GM19238 (cell line): Measurements from ENCODE around the gene TTC31.

Experiments
- DNase-seq: peaks from one replicate; pipeline ENCODE4 v3.0.0; 2011; ENCODE audit warnings: low spot score; ENCODE audit not compliant: insufficient read length

TTC31 gene

GRCh38 chr2:74503506-74504475, 20.9 kb downstream of the TTC31 start:
- no peak for DNase-seq

GRCh38 chr2:74504591-74504990, 21.7 kb downstream of the TTC31 start:
- no peak for DNase-seq

- no peak for DNase-seq
Measured at GRCh38 chr2:74505448-74506246, 22.8 kb downstream of the TTC31 start.

GRCh38 chr2:74507145-74507925, 24.5 kb downstream of the TTC31 start, which contains the start of gene PCGF1:
TSS of gene PCGF1 (minus strand) at chr2:74507695. CDS start at chr2:74507668, 27 bp downstream.
- DNase-seq = peak; percentile 98

GRCh38 chr2:74507926-74508520, 25.1 kb downstream of the TTC31 start:
- no peak for DNase-seq

GRCh38 chr2:74510272-74510671, 27.4 kb downstream of the TTC31 start:
- no peak for DNase-seq

GRCh38 chr2:74511104-74511989, 28.5 kb downstream of the TTC31 start:
- DNase-seq = no peak

- DNase-seq = no peak
Measured at GRCh38 chr2:74512744-74513604, 30.1 kb downstream of the TTC31 start.

- DNase-seq = no peak
Measured at GRCh38 chr2:74513605-74514367, 30.9 kb downstream of the TTC31 start.

GRCh38 chr2:74514368-74515270, 31.7 kb downstream of the TTC31 start, which contains the start of gene TLX2:
TSS of gene TLX2 (plus strand) at chr2:74514450. CDS start at chr2:74514807, 357 bp downstream.
- no peak for DNase-seq

- DNase-seq = no peak
Measured at GRCh38 chr2:74515271-74515980, 32.5 kb downstream of the TTC31 start.

- DNase-seq = peak; percentile 91
Measured at GRCh38 chr2:74515981-74516633, 33.2 kb downstream of the TTC31 start.

GRCh38 chr2:74516650-74517049, 33.8 kb downstream of the TTC31 start:
- DNase-seq = no peak

GRCh38 chr2:74522516-74522915, 39.6 kb downstream of the TTC31 start:
- no peak for DNase-seq

- no peak for DNase-seq
Measured at GRCh38 chr2:74524005-74524404, 41.1 kb downstream of the TTC31 start.
